Activated T-cell treated with anti-CD3 and anti-CD28 coated beads for 4 hours (primary cell): Measurements from ENCODE around the gene PSMB3.
A peak's percentile ranks its signal among the peaks of the same experiment; 100 is the strongest.
"Not testable (repeated sequence)": the region's sequence is repeated elsewhere in the genome, so short reads cannot be mapped to it uniquely, and the experiment has no call there.

Experiments used
- DNase-seq: peaks from one replicate; pipeline ENCODE4 v3.0.0-alpha.2; 2020

Gene PSMB3

DNA sequence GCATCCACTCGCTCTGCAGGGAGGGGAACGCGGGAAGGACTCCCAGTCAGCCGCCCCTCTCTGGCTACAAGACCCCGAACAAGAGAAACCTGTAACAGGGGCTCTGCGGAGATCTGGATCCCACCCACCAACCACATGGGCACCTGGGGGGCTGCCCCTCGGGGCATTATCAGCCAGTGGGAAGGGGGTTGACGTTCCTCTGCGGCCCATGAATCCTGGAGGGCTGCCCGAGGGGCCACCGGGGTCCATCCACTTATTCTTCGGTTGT, 2.6 kb upstream of the PSMB3 start:
- DNase-seq: no peak

GRCh38 chr17:38750312-38751121, 2.0 kb upstream of the PSMB3 start:
- DNase-seq: no peak

GRCh38 chr17:38751144-38751807, 1.3 kb upstream of the PSMB3 start:
- DNase-seq: no peak

GRCh38 chr17:38751808-38752307, 683 bp upstream of the PSMB3 start:
- peak; percentile 78 for DNase-seq

DNA sequence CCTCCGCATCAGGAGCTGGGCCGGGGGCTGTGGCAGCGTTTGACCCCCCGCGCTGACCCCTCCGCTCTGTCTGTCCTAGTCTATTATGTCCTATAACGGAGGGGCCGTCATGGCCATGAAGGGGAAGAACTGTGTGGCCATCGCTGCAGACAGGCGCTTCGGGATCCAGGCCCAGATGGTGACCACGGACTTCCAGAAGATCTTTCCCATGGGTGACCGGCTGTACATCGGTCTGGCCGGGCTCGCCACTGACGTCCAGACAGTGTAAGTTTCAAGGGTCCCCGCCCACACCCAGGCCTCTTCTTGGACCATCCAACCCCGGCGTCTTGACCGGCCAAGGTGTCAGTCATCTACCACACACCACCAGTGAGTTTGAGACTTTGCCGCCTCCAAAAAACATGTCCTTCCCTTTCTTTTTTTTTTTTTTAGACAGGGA, 548 bp downstream of the PSMB3 start:
- no peak for DNase-seq

- no peak for DNase-seq
Measured at GRCh38 chr17:38761612-38762011, 9.1 kb downstream of the PSMB3 start.

DNA sequence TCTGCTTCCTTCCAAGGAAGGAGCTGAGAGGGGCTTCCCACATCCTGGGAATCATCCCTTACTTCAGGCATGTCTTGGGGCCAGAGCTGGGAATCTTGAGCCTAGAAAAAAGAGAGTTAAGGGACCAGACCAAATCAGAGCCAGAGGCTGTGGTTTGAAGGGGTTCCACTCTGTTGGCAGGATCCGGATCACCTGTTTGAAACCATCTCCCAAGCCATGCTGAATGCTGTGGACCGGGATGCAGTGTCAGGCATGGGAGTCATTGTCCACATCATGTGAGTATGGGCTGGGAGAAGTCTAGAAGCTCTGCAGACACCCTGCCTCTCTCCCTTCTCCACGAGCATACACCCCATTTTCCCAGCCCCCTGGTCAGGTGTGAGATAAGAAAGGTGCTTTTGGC, 9.7 kb downstream of the PSMB3 start:
- no peak for DNase-seq

GRCh38 chr17:38766341-38766740, 13.8 kb downstream of the PSMB3 start:
- DNase-seq: no peak

DNA sequence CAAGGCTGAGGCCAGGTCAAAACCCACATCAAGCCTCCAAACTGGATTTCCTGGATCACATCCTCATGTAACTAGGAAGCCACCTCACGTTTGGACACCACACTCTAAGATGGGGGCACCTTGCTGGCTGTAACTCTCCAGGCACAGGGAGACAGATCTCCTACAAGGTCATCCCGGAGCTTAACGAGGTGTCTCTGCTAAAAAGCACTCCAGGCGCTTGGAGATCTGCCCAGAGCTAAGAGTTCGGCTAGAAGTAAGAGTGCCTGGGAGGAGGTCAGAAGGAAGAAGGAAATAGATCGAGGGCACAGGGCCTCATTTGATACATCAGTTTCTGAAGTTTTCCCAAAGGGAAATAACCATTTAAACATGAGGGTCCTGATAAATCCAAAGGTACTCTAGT, 15.9 kb downstream of the PSMB3 start:
- DNase-seq: no peak

- DNase-seq: no peak
Measured at GRCh38 chr17:38773258-38773657, 20.7 kb downstream of the PSMB3 start.

GRCh38 chr17:38777641-38778250, 25.2 kb downstream of the PSMB3 start:
- DNase-seq: no peak

DNA sequence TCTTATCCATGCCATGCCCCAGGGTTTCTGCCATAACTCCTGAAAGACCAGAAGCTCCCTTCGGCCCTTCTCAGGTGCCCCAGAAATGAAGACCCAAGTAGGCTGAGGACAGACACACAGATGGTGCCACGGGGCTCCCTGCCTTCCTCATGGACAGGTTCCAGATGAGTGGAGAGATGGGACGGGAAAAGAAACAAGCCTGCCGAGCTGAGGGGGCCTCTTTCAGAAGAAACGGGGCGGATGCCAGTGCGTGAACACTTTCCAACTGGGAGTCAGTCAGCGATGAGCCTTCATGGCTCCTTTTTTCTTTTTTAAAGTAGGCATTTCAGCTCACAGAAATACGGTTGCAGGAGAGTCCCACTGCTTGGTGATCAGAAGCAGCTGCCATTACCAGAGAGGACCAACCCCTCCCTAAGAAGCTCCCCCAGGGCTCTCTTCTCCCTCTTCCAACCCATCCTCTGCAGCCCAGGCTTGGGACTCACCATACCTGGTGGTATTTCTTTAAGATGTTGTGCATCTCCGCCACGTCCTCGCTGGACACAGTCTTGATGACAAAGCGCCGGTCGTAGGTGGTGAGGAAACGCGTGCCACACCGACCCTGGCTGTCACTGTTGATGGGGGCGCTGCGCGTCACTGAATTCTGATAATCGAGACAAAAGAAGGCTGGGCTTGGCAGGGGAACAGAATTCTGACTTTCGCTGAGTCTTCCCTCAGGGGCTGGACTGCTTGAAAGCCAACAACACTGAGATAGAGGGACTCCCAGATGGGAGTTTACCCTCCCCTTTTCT, 27.6 kb downstream of the PSMB3 start:
- DNase-seq: no peak

GRCh38 chr17:38783227-38783626, 30.7 kb downstream of the PSMB3 start:
- no peak for DNase-seq

- DNase-seq: no peak
Measured at GRCh38 chr17:38786372-38786771, 33.8 kb downstream of the PSMB3 start.

- not testable (repeated sequence) for DNase-seq
Measured at GRCh38 chr17:38787999-38788398, 35.5 kb downstream of the PSMB3 start.

DNA sequence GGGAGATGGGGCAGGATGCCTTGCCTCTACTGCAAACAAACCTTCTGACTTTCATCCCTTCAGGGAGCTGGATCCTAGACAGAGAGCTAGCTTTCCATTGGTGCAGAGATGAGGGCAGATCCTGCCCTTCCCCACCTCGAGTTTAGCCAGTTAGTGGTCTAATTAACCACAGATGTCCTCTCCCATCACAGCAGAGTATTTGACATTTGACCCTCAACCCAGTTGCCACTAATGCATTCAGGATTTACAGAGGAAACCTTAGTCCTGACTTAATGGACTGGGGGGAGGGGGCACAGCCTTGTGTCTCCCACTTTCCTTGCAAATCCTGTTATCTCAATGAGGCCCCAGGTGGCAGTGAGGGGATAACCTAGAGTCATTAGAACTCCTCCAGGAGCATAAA, 36.6 kb downstream of the PSMB3 start:
- no peak for DNase-seq

- not testable (repeated sequence) for DNase-seq
Measured at GRCh38 chr17:38790148-38790707, 37.7 kb downstream of the PSMB3 start.

GRCh38 chr17:38791162-38791561, 38.6 kb downstream of the PSMB3 start:
- no peak for DNase-seq

- DNase-seq: no peak
Measured at GRCh38 chr17:38794221-38794620, 41.7 kb downstream of the PSMB3 start.

DNA sequence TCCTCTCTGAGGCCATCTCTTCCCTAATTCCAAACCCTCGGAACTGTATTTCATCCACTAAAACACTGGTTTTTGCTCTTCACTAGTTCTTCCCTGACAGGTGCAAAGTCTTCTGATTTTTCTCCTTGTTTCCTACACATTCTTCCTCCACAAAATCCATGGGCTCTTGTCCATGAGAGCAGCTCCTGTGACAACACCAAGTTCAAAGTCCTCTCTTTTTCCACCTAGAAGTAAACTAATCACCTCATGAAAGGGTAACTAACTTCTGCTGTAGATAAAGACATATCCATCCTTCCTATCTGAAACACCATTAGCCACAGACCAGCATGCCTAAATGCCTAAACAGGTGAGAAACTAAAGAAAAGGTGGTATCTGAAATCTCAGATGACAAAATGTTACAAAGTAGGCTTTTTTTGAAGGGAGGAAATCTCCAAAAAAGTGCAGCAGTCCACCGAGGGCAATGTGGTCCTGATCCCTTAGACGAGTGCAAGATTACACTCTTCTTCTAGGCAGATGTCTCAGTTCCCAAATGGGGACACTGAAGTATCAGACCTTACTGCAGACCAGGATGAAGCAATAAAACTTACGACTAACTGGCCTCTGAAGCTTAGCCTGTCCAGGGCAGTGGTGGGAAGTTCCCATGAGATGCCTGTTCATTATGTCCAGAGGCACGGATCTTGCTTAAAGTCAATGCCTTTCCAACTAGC, 44.1 kb downstream of the PSMB3 start:
- no peak for DNase-seq

DNA sequence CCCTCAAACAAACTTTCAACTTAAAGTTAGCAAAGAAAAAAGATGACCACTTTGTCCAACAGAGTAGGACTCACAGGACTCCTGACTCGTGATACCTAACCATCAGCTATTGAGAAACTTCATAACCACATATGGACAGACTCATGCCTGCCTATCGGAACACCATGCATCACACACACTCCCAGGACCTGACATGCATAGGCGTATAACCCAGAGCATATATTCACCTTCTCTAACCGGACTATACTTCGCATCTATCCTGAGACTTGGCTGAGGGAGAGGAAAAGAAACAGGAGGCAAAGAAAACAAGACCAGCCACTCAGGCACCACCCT, 44.6 kb downstream of the PSMB3 start:
- DNase-seq: no peak

GRCh38 chr17:38797828-38798227, 45.3 kb downstream of the PSMB3 start:
- no peak for DNase-seq
